Measurements from ENCODE around the gene EFTUD2. TPM values are rescaled to one million over a fixed set of nuclear protein-coding genes. Genes with fewer than 3 reads are reported as not detected.

The EFTUD2 gene
- total RNA-seq, 1 experiment from 2014 or later: 150 TPM

- DNase-seq (ENCODE audit: low read depth, low spot score): no peak
- RAD21 ChIA-PET (ENCODE audit: low non-redundant PET in 1 of 2, low total read pairs in 2 of 2, uncharacterized antibody in 2 of 2, unreplicated experiment in 2 of 2): no interaction called here
Measured at GRCh38 chr17:44931376-44931775, 32.1 kb upstream of the EFTUD2 start.

GRCh38 chr17:44930667-44931066, 31.4 kb upstream of the EFTUD2 start:
- intact Hi-C loops (cut with micrococcal nuclease): no loop called here
- no peak overlapping the region for H2AFZ ChIP-seq (ENCODE audit: low read depth, low read length, poor library complexity, severe bottlenecking)
- no peaks in the 10 kb centered on the region for H4K20me1 ChIP-seq (ENCODE audit: insufficient read depth)
- ATAC-seq: no peak
- H3K4me2 ChIP-seq (ENCODE audit: low read length): no peak overlapping the region
- no peak overlapping the region for H3K9ac ChIP-seq (ENCODE audit: low read length)
- no peak overlapping the region for H3K27ac ChIP-seq (ENCODE audit: low read depth, low read length)
- no peak overlapping the region for H3K4me3 ChIP-seq (replicated peaks in 1 of 2; ENCODE audit: low read depth in 1 of 2, low read length in 2 of 2)
- H3K79me2 ChIP-seq (ENCODE audit: insufficient read depth, low read length): peaks cover 10% of the 10 kb centered on the region; the same call in 1 of the 2 replicates
- DNase-seq (ENCODE audit: low read depth, low spot score): no peak
- H3K27me3 ChIP-seq (ENCODE audit: insufficient read depth, low read length): no peaks in the 10 kb centered on the region
- ChIA-PET POLR2A (no interaction called here), RAD21 (ENCODE audit: low non-redundant PET in 1 of 2, low total read pairs in 2 of 2, uncharacterized antibody in 2 of 2, unreplicated experiment in 2 of 2) (no interaction called here), CTCF (interaction anchor here (0.9 kb wide), 1 partner anchor 10 kb away, joined by 4 read pairs; no protein-coding TSS in a partner anchor)
- H3K9me2 ChIP-seq (ENCODE audit: insufficient read depth): no peaks in the 10 kb centered on the region
- no peaks in the 10 kb centered on the region for H3K4me1 ChIP-seq (ENCODE audit: control insufficient read depth in 1 of 2, insufficient read depth in 2 of 2, low read length in 2 of 2)
- no peaks in the 10 kb centered on the region for H3K9me3 ChIP-seq (ENCODE audit: control insufficient read depth in 1 of 2, insufficient read depth in 1 of 2, low read depth in 1 of 2, low read length in 2 of 2)
- BruUV-seq (replicated peaks): no TSS peak
- H3K36me3 ChIP-seq (ENCODE audit: control insufficient read depth in 1 of 2, insufficient read depth in 2 of 2, low read length in 2 of 2): peaks cover 61 to 89% of the 10 kb centered on the region in 2 experiments
- TF ChIP-seq, protein P1, sequence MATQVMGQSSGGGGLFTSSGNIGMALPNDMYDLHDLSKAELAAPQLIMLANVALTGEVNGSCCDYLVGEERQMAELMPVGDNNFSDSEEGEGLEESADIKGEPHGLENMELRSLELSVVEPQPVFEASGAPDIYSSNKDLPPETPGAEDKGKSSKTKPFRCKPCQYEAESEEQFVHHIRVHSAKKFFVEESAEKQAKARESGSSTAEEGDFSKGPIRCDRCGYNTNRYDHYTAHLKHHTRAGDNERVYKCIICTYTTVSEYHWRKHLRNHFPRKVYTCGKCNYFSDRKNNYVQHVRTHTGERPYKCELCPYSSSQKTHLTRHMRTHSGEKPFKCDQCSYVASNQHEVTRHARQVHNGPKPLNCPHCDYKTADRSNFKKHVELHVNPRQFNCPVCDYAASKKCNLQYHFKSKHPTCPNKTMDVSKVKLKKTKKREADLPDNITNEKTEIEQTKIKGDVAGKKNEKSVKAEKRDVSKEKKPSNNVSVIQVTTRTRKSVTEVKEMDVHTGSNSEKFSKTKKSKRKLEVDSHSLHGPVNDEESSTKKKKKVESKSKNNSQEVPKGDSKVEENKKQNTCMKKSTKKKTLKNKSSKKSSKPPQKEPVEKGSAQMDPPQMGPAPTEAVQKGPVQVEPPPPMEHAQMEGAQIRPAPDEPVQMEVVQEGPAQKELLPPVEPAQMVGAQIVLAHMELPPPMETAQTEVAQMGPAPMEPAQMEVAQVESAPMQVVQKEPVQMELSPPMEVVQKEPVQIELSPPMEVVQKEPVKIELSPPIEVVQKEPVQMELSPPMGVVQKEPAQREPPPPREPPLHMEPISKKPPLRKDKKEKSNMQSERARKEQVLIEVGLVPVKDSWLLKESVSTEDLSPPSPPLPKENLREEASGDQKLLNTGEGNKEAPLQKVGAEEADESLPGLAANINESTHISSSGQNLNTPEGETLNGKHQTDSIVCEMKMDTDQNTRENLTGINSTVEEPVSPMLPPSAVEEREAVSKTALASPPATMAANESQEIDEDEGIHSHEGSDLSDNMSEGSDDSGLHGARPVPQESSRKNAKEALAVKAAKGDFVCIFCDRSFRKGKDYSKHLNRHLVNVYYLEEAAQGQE (IDR thresholded peaks at IDR 0.05; ENCODE audit: low read depth): no peak
- TF ChIP-seq SIN3A (IDR thresholded peaks at IDR 0.05; ENCODE audit: low read depth): no peak
- TF ChIP-seq POLR2AphosphoS5 (IDR thresholded peaks at IDR 0.05; ENCODE audit: low read depth, low read length): no peak
- TF ChIP-seq EZH2 (IDR thresholded peaks at IDR 0.05): no peak
- no peak for TF ChIP-seq ELF1 (IDR thresholded peaks at IDR 0.05; ENCODE audit: borderline replicate concordance, low read depth)
- no peak for TF ChIP-seq POLR2A (IDR thresholded peaks at IDR 0.05; ENCODE audit: borderline replicate concordance, extremely low read depth, insufficient read depth, insufficient read length)
- TF ChIP-seq CBX3 (IDR thresholded peaks at IDR 0.05; ENCODE audit: low read depth): no peak
- TF ChIP-seq ZBTB33 (IDR thresholded peaks at IDR 0.05; ENCODE audit: extremely low read depth, insufficient replicate concordance, low read length): no peak
- no peak for TF ChIP-seq CTCF (IDR thresholded peaks at IDR 0.05 in 2 of 3, conservative IDR thresholded peaks at IDR 0.05 in 1 of 3; ENCODE audit: borderline replicate concordance in 1 of 3, insufficient read depth in 1 of 3, low read depth in 2 of 3, low read length in 2 of 3)
- TF ChIP-seq MAX (IDR thresholded peaks at IDR 0.05): no peak
- TF ChIP-seq TCF7L2 (IDR thresholded peaks at IDR 0.05; ENCODE audit: borderline replicate concordance, extremely low read depth, insufficient read depth, insufficient read length): no peak
- TF ChIP-seq SP1 (IDR thresholded peaks at IDR 0.05; ENCODE audit: low read depth): no peak

More at GRCh38 chr17:44931376-44931775, 32.1 kb upstream of the EFTUD2 start:
- Histone ChIP-seq H2AFZ (ENCODE audit: low read depth, low read length, poor library complexity, severe bottlenecking) (no peak overlapping the region), H3K4me2 (ENCODE audit: low read length) (no peak overlapping the region), H3K4me1 (ENCODE audit: control insufficient read depth in 1 of 2, insufficient read depth in 2 of 2, low read length in 2 of 2) (no peaks in the 10 kb centered on the region), H4K20me1 (ENCODE audit: insufficient read depth) (no peaks in the 10 kb centered on the region), H3K27ac (ENCODE audit: low read depth, low read length) (no peak overlapping the region), H3K9me3 (ENCODE audit: control insufficient read depth in 1 of 2, insufficient read depth in 1 of 2, low read depth in 1 of 2, low read length in 2 of 2) (no peaks in the 10 kb centered on the region), H3K9ac (ENCODE audit: low read length) (no peak overlapping the region), H3K4me3 (replicated peaks in 1 of 2; ENCODE audit: low read depth in 1 of 2, low read length in 2 of 2) (no peak overlapping the region), H3K36me3 (ENCODE audit: control insufficient read depth in 1 of 2, insufficient read depth in 2 of 2, low read length in 2 of 2) (peaks cover 56 to 88% of the 10 kb centered on the region in 2 experiments), H3K9me2 (ENCODE audit: insufficient read depth) (no peaks in the 10 kb centered on the region), H3K79me2 (ENCODE audit: insufficient read depth, low read length) (peaks cover 16% of the 10 kb centered on the region; the same call in 1 of the 2 replicates), H3K27me3 (ENCODE audit: insufficient read depth, low read length) (no peaks in the 10 kb centered on the region)
- intact Hi-C loops (cut with micrococcal nuclease): no loop called here
- TF ChIP-seq RAD21 (IDR thresholded peaks at IDR 0.05; ENCODE audit: low read depth): no peak
- ChIA-PET POLR2A (no interaction called here), CTCF (interaction anchor here (0.9 kb wide), 1 partner anchor 11 kb away, joined by 4 read pairs; no protein-coding TSS in a partner anchor)
- no TSS peak for BruUV-seq (replicated peaks)
- ATAC-seq: no peak
